ENCODE results near the gene PLIN5.

Gene PLIN5

DNA sequence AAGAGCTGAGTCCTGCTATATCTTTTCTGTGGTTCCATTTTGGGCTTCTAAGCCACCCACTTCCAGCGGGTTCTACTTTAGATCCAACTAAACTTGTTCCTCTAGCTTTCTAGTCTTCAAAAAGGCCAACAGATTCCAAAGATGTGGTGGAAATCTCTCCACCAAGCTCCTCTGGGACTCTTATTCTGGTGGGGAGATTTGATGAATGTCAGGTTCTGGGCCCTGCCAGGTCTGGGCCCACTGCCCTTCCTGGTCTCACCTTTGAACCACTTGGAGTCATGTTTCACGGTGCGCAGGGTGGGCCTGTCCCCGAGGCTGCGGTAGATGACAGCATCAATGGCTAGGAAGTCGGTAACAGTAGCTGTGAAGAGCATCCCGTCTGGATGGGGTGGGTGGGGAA is 19.7 kb upstream of the PLIN5 start:
- H3K36me3 ChIP-seq (ENCODE audit: control insufficient read depth, insufficient read depth, low read length) = no peaks in the 10 kb centered on the region
- no peaks in the 10 kb centered on the region for H3K9me3 ChIP-seq (ENCODE audit: control insufficient read depth, low read length)
- no peak overlapping the region for H3K27ac ChIP-seq (ENCODE audit: insufficient read depth, low read length, poor library complexity, severe bottlenecking)
- H3K4me1 ChIP-seq (ENCODE audit: control insufficient read depth, insufficient read depth, low read length, poor library complexity, severe bottlenecking) = peaks cover 3% of the 10 kb centered on the region
- H3K27me3 ChIP-seq (replicated peaks; ENCODE audit: control insufficient read depth, insufficient read depth, low read length, poor library complexity, severe bottlenecking) = no peaks in the 10 kb centered on the region
- DNase-seq = no peak
- no peak overlapping the region for H3K4me3 ChIP-seq (ENCODE audit: insufficient read depth, low read depth, low read length, poor library complexity, severe bottlenecking)

DNA sequence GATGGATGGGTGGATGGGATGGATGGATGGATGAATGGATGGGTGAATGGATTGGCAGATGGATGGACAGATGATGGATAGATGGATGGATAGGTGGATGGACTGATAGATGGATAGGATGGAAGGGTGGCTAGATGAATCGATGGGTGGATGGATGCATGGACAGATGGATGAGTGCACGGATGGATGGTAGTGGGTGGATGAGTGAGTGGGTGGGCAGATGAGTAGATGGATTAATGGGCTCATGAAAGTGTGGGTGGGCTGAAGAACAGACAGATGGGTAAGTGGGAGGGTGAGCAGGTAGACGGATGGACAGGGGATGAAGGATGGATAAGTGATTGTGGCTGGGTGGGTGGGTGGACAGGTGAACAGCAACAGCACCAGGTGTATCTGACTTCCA is 18.8 kb upstream of the PLIN5 start:
- H3K9me3 ChIP-seq (ENCODE audit: control insufficient read depth, low read length) = no peaks in the 10 kb centered on the region
- no peaks in the 10 kb centered on the region for H3K27me3 ChIP-seq (replicated peaks; ENCODE audit: control insufficient read depth, insufficient read depth, low read length, poor library complexity, severe bottlenecking)
- no peak for DNase-seq
- H3K27ac ChIP-seq (ENCODE audit: insufficient read depth, low read length, poor library complexity, severe bottlenecking) = no peak overlapping the region
- H3K36me3 ChIP-seq (ENCODE audit: control insufficient read depth, insufficient read depth, low read length) = no peaks in the 10 kb centered on the region
- no peak overlapping the region for H3K4me3 ChIP-seq (ENCODE audit: insufficient read depth, low read depth, low read length, poor library complexity, severe bottlenecking)
- H3K4me1 ChIP-seq (ENCODE audit: control insufficient read depth, insufficient read depth, low read length, poor library complexity, severe bottlenecking) = peaks cover 3% of the 10 kb centered on the region

DNA sequence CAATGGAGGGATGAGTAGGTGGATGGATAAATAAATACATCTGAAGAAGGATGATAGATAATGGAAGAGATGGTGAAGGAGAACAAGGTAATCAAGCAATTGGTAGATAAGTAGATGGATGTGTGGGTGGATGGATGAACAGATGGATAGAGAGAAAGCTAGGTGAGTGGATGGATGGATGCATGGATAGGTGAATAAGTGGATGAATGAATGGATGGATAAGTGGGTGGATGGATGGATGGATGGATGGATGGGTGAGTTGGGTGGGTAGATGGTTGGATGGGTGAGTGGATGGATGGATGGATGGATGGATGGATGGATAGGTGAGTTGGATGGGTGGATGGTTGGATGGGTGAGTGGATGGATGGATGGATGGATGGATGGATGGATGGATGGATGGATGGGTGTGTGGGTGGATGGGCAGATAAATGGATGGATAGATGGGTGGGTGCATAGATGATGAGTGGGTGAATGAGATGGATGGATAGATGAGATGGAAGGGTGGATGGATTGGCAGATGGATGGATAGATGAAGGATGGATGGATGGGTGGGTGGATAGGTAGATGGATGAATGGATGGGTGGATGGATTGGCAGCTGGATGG is 18.2 kb upstream of the PLIN5 start:
- DNase-seq = no peak
- no peak overlapping the region for H3K27ac ChIP-seq (ENCODE audit: insufficient read depth, low read length, poor library complexity, severe bottlenecking)
- no peaks in the 10 kb centered on the region for H3K36me3 ChIP-seq (ENCODE audit: control insufficient read depth, insufficient read depth, low read length)
- H3K4me3 ChIP-seq (ENCODE audit: insufficient read depth, low read depth, low read length, poor library complexity, severe bottlenecking) = no peak overlapping the region
- H3K4me1 ChIP-seq (ENCODE audit: control insufficient read depth, insufficient read depth, low read length, poor library complexity, severe bottlenecking) = peaks cover 2% of the 10 kb centered on the region
- no peaks in the 10 kb centered on the region for H3K9me3 ChIP-seq (ENCODE audit: control insufficient read depth, low read length)
- no peaks in the 10 kb centered on the region for H3K27me3 ChIP-seq (replicated peaks; ENCODE audit: control insufficient read depth, insufficient read depth, low read length, poor library complexity, severe bottlenecking)

DNA sequence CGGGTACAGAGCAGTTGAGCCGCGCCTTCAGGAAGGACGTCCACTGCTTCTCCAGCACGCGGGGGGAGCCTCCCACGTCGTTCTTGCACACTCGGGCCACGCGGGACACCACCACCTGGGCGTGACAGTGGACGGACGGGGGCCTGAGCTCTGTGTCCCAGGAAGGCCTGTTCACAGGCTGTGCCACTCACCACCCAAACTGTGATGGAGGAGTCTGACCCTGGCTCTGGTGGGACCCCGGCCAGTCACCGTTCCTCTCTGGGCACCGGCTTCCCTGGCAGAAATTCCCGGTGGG is 17.4 kb upstream of the PLIN5 start:
- Histone ChIP-seq H3K9me3 (ENCODE audit: control insufficient read depth, low read length) (no peaks in the 10 kb centered on the region), H3K27ac (ENCODE audit: insufficient read depth, low read length, poor library complexity, severe bottlenecking) (no peak overlapping the region), H3K36me3 (ENCODE audit: control insufficient read depth, insufficient read depth, low read length) (no peaks in the 10 kb centered on the region), H3K27me3 (replicated peaks; ENCODE audit: control insufficient read depth, insufficient read depth, low read length, poor library complexity, severe bottlenecking) (no peaks in the 10 kb centered on the region), H3K4me1 (ENCODE audit: control insufficient read depth, insufficient read depth, low read length, poor library complexity, severe bottlenecking) (no peaks in the 10 kb centered on the region), H3K4me3 (ENCODE audit: insufficient read depth, low read depth, low read length, poor library complexity, severe bottlenecking) (no peak overlapping the region)
- DNase-seq = no peak

DNA sequence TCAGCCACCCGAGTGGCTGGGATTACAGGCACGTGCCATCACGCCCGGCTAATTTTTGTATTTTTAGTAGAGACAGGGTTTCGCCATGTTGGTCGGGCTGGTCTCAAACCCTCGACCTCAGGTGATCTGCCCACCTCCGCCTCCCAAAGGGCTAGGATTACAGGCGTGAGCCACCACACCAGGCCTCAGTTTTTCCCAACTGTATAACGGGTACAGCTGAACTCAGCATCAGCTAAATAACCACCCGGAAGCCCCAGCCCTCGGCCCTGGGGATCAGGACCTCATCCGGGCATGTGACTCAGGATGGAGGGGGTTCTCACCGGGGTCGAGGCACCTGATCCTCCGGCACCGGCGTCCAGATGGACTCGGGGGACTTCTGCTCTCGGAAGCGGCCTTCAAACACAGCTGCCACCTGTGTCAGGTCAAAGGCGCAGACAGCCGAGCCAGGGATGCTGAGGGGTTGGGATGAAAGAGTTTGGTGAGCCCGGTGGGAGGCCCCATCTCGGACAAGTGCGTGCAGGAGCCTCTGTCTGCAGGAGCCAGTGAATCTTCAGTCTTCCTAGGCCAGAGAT is 15.5 kb upstream of the PLIN5 start:
- no peaks in the 10 kb centered on the region for H3K27me3 ChIP-seq (replicated peaks; ENCODE audit: control insufficient read depth, insufficient read depth, low read length, poor library complexity, severe bottlenecking)
- H3K4me3 ChIP-seq (ENCODE audit: insufficient read depth, low read depth, low read length, poor library complexity, severe bottlenecking) = no peak overlapping the region
- H3K9me3 ChIP-seq (ENCODE audit: control insufficient read depth, low read length) = no peaks in the 10 kb centered on the region
- DNase-seq = no peak
- no peak overlapping the region for H3K27ac ChIP-seq (ENCODE audit: insufficient read depth, low read length, poor library complexity, severe bottlenecking)
- H3K36me3 ChIP-seq (ENCODE audit: control insufficient read depth, insufficient read depth, low read length) = no peaks in the 10 kb centered on the region
- no peaks in the 10 kb centered on the region for H3K4me1 ChIP-seq (ENCODE audit: control insufficient read depth, insufficient read depth, low read length, poor library complexity, severe bottlenecking)

DNA sequence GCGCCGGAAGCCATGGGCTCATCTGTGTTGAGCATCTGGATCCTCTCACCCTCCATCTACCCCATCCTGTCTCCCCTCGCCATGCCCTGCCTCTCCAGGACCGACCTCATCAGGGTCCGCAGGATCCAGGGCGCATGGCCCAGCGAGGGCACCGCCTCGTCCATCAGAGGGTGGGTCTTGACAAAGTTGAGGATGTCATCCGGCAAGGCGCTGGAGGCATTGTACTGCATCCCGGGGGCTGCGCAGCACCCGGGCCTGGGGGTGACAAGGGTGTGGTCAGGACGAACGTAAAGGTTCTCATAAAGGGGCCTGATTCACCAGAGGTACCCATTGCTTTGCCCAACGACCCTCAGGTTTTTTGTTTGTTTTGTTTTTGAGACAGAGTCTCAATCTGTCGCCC is 15.0 kb upstream of the PLIN5 start:
- H3K4me1 ChIP-seq (ENCODE audit: control insufficient read depth, insufficient read depth, low read length, poor library complexity, severe bottlenecking) = no peaks in the 10 kb centered on the region

DNA sequence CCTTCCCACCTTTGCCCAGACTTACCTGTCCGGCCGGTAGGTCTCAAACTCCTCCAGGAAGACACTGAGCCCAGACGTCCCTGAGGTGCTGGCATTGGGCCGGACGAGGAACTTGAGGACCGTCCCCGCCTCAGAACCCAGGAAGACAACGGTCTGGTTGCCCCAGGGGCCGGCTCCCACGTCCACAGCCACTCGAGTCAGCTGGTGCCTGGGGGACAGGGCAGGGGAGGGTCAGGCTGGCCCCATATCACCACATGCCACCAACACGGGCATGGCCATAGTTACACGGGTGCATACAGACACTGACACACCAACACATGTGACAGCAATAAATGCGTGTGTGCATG is 13.2 kb upstream of the PLIN5 start:
- DNase-seq = no peak
- no peaks in the 10 kb centered on the region for H3K4me1 ChIP-seq (ENCODE audit: control insufficient read depth, insufficient read depth, low read length, poor library complexity, severe bottlenecking)
- H3K4me3 ChIP-seq (ENCODE audit: insufficient read depth, low read depth, low read length, poor library complexity, severe bottlenecking) = no peak overlapping the region
- H3K27ac ChIP-seq (ENCODE audit: insufficient read depth, low read length, poor library complexity, severe bottlenecking) = no peak overlapping the region
- H3K36me3 ChIP-seq (ENCODE audit: control insufficient read depth, insufficient read depth, low read length) = no peaks in the 10 kb centered on the region
- no peaks in the 10 kb centered on the region for H3K9me3 ChIP-seq (ENCODE audit: control insufficient read depth, low read length)
- H3K27me3 ChIP-seq (replicated peaks; ENCODE audit: control insufficient read depth, insufficient read depth, low read length, poor library complexity, severe bottlenecking) = no peaks in the 10 kb centered on the region

More for the DNA sequence above, 15.0 kb upstream of the PLIN5 start:
- no peaks in the 10 kb centered on the region for H3K36me3 ChIP-seq (ENCODE audit: control insufficient read depth, insufficient read depth, low read length)
- H3K4me3 ChIP-seq (ENCODE audit: insufficient read depth, low read depth, low read length, poor library complexity, severe bottlenecking) = no peak overlapping the region
- DNase-seq = no peak
- H3K27me3 ChIP-seq (replicated peaks; ENCODE audit: control insufficient read depth, insufficient read depth, low read length, poor library complexity, severe bottlenecking) = no peaks in the 10 kb centered on the region
- H3K9me3 ChIP-seq (ENCODE audit: control insufficient read depth, low read length) = no peaks in the 10 kb centered on the region
- no peak overlapping the region for H3K27ac ChIP-seq (ENCODE audit: insufficient read depth, low read length, poor library complexity, severe bottlenecking)

DNA sequence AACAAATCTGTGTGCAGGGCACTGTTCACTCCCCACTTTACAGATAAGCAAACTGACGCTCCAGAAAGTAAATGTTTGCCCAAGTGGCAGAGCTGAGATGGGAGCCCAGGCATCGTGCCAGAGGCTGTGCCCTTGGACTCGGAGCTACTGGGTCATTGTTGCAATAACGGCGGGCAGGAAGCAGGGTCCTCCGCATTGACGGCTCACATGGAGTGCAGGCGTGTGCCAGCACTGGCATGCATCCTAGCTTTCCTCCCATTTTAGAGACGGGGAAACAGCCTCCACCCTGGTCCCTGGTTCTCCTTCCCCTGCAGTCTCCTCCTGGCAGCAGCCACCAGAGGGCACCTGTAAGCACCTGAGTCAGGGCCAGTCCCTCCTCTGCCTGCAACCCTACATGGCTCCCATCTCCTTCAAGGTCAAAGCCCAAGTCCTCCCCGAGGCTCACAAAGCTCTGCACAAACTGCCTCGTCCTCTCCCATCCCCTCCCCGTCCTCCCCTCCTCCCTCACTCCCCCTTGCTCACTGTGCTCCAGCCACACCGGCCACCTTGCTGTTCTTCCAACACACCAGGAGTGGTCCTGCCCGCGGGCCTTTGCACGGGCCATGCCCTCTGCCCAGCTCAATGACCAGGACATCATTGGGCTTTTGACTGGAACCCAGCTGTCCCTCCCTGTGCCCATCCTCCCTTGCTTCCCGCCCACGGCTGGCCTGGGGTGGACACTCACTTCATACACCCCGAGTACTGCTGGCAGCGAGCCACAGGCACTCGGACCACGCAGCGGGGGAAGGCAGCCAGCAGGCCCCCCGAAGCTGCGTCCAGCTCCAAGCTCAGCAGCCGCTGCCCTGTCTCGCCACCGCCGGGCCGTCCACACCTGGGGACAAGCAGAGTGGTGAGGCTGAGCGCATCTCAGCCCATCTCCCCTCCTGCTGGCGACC is 12.5 kb upstream of the PLIN5 start:
- Histone ChIP-seq H3K36me3 (ENCODE audit: control insufficient read depth, insufficient read depth, low read length) (no peaks in the 10 kb centered on the region), H3K4me1 (ENCODE audit: control insufficient read depth, insufficient read depth, low read length, poor library complexity, severe bottlenecking) (no peaks in the 10 kb centered on the region), H3K9me3 (ENCODE audit: control insufficient read depth, low read length) (no peaks in the 10 kb centered on the region), H3K4me3 (ENCODE audit: insufficient read depth, low read depth, low read length, poor library complexity, severe bottlenecking) (no peak overlapping the region), H3K27ac (ENCODE audit: insufficient read depth, low read length, poor library complexity, severe bottlenecking) (no peak overlapping the region), H3K27me3 (replicated peaks; ENCODE audit: control insufficient read depth, insufficient read depth, low read length, poor library complexity, severe bottlenecking) (no peaks in the 10 kb centered on the region)
- no peak for DNase-seq

DNA sequence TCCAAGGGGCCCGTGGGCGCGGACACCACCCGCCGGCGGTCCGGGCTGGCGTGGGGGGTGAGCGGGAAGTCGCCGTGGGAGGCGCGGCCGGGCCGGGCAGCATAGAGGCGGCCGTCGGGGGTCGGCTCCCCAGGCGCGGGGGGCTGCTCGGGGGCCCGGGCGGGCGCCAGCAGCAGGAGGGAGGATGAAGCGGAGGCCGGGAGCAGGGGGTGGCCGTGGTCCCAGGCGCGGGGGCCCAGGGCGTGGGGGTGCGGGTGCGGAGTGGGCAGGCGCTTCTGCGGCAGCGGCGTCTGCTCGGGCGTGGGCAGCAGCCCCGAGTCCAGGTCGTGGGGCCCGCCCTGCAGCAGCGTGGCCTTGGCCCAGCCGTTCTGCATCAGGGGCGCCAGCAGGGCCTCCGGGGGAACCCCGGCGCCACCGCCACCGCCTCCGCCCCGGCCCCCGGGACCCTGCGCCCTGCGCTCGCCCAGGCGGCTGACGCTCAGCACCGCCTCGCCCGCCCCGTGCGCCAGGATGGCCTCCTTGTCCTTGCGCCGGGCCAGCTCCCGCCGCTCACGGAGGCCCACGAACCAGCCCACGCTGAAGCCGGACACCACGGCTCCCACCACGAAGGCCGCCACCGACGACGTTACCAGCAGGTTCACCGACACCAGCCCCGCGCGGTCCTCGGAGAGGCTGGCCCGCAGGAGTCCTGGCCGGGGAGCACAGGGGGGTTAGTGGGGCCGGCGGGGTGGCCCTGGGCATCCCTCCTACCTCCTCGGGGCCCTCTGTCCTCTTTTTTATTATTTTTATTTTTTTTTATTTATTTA is 9.0 kb upstream of the PLIN5 start:
- H3K4me1 ChIP-seq (ENCODE audit: control insufficient read depth, insufficient read depth, low read length, poor library complexity, severe bottlenecking) = no peaks in the 10 kb centered on the region
- no peak for DNase-seq
- H3K4me3 ChIP-seq (ENCODE audit: insufficient read depth, low read depth, low read length, poor library complexity, severe bottlenecking) = no peak overlapping the region
- H3K9me3 ChIP-seq (ENCODE audit: control insufficient read depth, low read length) = no peaks in the 10 kb centered on the region
- H3K27ac ChIP-seq (ENCODE audit: insufficient read depth, low read length, poor library complexity, severe bottlenecking) = no peak overlapping the region
- H3K36me3 ChIP-seq (ENCODE audit: control insufficient read depth, insufficient read depth, low read length) = no peaks in the 10 kb centered on the region
- H3K27me3 ChIP-seq (replicated peaks; ENCODE audit: control insufficient read depth, insufficient read depth, low read length, poor library complexity, severe bottlenecking) = no peaks in the 10 kb centered on the region
